Esophagus muscularis mucosa (tissue), 3 donors: Measurements from ENCODE around the gene CAMTA1.

Experiments
- CTCF ChIP-seq, 3 experiments: fragments of 200-600 bp in 2 of 3; fragments of 450-650 bp in 1 of 3; sonication (generic) in 2 of 3; IDR thresholded peaks; one replicate each; pipeline ENCODE4 v1.5.1; 2017 to 2019; ENCODE audit warnings: antibody characterized with exemption in 3 of 3, mild to moderate bottlenecking in 2 of 3, moderate library complexity in 1 of 3
- EP300 ChIP-seq: sonication (generic); formaldehyde crosslinking; IDR thresholded peaks from one replicate; pipeline ENCODE4 v1.6.1; 2017; ENCODE audit warnings: antibody characterized with exemption

GRCh38 chr1:7610936-7611335 is 825.7 kb downstream of the CAMTA1 start:
- TF ChIP-seq CTCF (IDR thresholded peaks at IDR 0.05) (no peak), EP300 (no peak)
